Thyroid gland (tissue), 4 donors: ENCODE measurements around the gene SC5D. TPM values are rescaled to one million over a fixed set of nuclear protein-coding genes. Genes with fewer than 3 reads are reported as not detected.

Source experiments
- DNase-seq, 2 donors: peaks; one replicate each; pipeline ENCODE4 v3.0.0-alpha.2; 2019
- H3K27ac ChIP-seq, 3 donors: fragments of 200-600 bp; sonication (generic); 1 replicate in 2 of 3; 2 replicates in 1 of 3; pipeline ENCODE4 v1.5.1; 2016 to 2019; ENCODE audit warnings: mild to moderate bottlenecking in 1 of 3, moderate library complexity in 1 of 3
- H3K27me3 ChIP-seq: fragments of 200-600 bp; sonication (generic); one replicate; pipeline ENCODE4 v1.5.1; 2019
- H3K36me3 ChIP-seq, 2 donors: fragments of 200-600 bp; sonication (generic); one replicate each; pipeline ENCODE4 v1.5.1; 2016 to 2019
- H3K4me1 ChIP-seq, 2 donors: fragments of 200-600 bp; sonication (generic); one replicate each; pipeline ENCODE4 v1.5.1; 2017 to 2019
- H3K4me3 ChIP-seq, 3 donors: fragments of 200-600 bp; sonication (generic); replicated peaks in 1 of 3; 1 replicate in 2 of 3; 2 replicates in 1 of 3; pipeline ENCODE4 v1.5.1; 2016; ENCODE audit warnings: mild to moderate bottlenecking in 1 of 3
- H3K9me3 ChIP-seq: fragments of 200-600 bp; sonication (generic); one replicate; pipeline ENCODE4 v1.5.1; 2017
- CTCF ChIP-seq, 6 experiments: fragments of 200-600 bp in 3 of 6; fragments of 450-650 bp in 3 of 6; sonication (generic) in 3 of 6; IDR thresholded peaks; one replicate each; pipeline ENCODE4 v1.5.1; 2016 to 2019; ENCODE audit warnings: antibody characterized with exemption in 6 of 6, mild to moderate bottlenecking in 2 of 6, inconsistent platforms in 1 of 6, moderate library complexity in 1 of 6
- POLR2A ChIP-seq, 2 donors: fragments of 450-650 bp; IDR thresholded peaks; one replicate each; pipeline ENCODE4 v1.6.1; 2017; ENCODE audit warnings: antibody characterized with exemption in 2 of 2, mild to moderate bottlenecking in 2 of 2, moderate library complexity in 1 of 2
- WGBS, 2 donors: methylation state at CpG; one replicate each; pipeline ENCODE4 v1.1.5; 2017; 5-methylcytosine and 5-hydroxymethylcytosine counted together
- intact Hi-C: fragments of 100-400 bp; cut with DNase I; formaldehyde crosslinking; loops from one replicate; pipeline ENCODE4 v1.15.1; 2023
- total RNA-seq, 4 donors: library from RNA; depleted of rRNA; stranded (reverse); fragments of >200 nt; gene quantifications; one replicate each; pipeline ENCODE4 v1.2.3, GENCODE V29; 2016

SC5D gene
- total RNA-seq, 4 donors from 2014 or later = 37.2 to 68.9 (median 40.0) TPM

- Histone ChIP-seq H3K36me3 (no peaks in the 10 kb centered on the region), H3K27me3 (no peaks in the 10 kb centered on the region), H3K4me1 (no peaks in the 10 kb centered on the region), H3K27ac (no peak overlapping the region), H3K4me3 (no peak overlapping the region), H3K9me3 (no peaks in the 10 kb centered on the region)
- WGBS, 2 donors = 87 to 95% methylated on average over 2 of the region's 2 CpGs
- TF ChIP-seq CTCF (IDR thresholded peaks at IDR 0.05) = no peak
- no peak for TF ChIP-seq POLR2A (IDR thresholded peaks at IDR 0.05)
- DNase-seq = no peak
- intact Hi-C loops = no loop called here
Observed at GRCh38 chr11:121337078-121337477, 44.5 kb downstream of the SC5D start.

GRCh38 chr11:121337740-121338272, 45.2 kb downstream of the SC5D start:
- no peaks in the 10 kb centered on the region for H3K9me3 ChIP-seq
- H3K27ac ChIP-seq = no peak overlapping the region
- no peaks in the 10 kb centered on the region for H3K36me3 ChIP-seq
- intact Hi-C loops = no loop called here
- no peak overlapping the region for H3K4me3 ChIP-seq
- peak; percentile 16 to 32 for DNase-seq
- H3K4me1 ChIP-seq = no peaks in the 10 kb centered on the region
- no peak for TF ChIP-seq CTCF (IDR thresholded peaks at IDR 0.05)
- TF ChIP-seq POLR2A (IDR thresholded peaks at IDR 0.05) = no peak
- WGBS, 2 donors = 46 to 54% methylated on average over 6 of the region's 6 CpGs
- H3K27me3 ChIP-seq = no peaks in the 10 kb centered on the region

GRCh38 chr11:121338536-121338935, 46.0 kb downstream of the SC5D start:
- H3K36me3 ChIP-seq = no peaks in the 10 kb centered on the region
- 95 to 96% methylated on average over 11 of the region's 11 CpGs for WGBS, 2 donors
- no peak overlapping the region for H3K4me3 ChIP-seq
- TF ChIP-seq POLR2A (IDR thresholded peaks at IDR 0.05) (no peak), CTCF (IDR thresholded peaks at IDR 0.05) (no peak)
- no peaks in the 10 kb centered on the region for H3K4me1 ChIP-seq
- no peak overlapping the region for H3K27ac ChIP-seq
- H3K27me3 ChIP-seq = no peaks in the 10 kb centered on the region
- no peak for DNase-seq
- intact Hi-C loops = no loop called here
- H3K9me3 ChIP-seq = no peaks in the 10 kb centered on the region

- TF ChIP-seq CTCF (IDR thresholded peaks at IDR 0.05) (no peak), POLR2A (IDR thresholded peaks at IDR 0.05) (no peak)
- no peak overlapping the region for H3K27ac ChIP-seq
- no peaks in the 10 kb centered on the region for H3K9me3 ChIP-seq
- no peak for DNase-seq
- no peak overlapping the region for H3K4me3 ChIP-seq
- 81 to 82% methylated on average over 4 of the region's 4 CpGs for WGBS, 2 donors
- H3K4me1 ChIP-seq = no peaks in the 10 kb centered on the region
- H3K27me3 ChIP-seq = no peaks in the 10 kb centered on the region
- intact Hi-C loops = no loop called here
- H3K36me3 ChIP-seq = no peaks in the 10 kb centered on the region
Observed at GRCh38 chr11:121340032-121340580, 47.5 kb downstream of the SC5D start.

GRCh38 chr11:121341609-121342008, 49.0 kb downstream of the SC5D start:
- no peaks in the 10 kb centered on the region for H3K27me3 ChIP-seq
- H3K27ac ChIP-seq = no peak overlapping the region
- intact Hi-C loops = no loop called here
- H3K4me3 ChIP-seq = no peak overlapping the region
- TF ChIP-seq CTCF (IDR thresholded peaks at IDR 0.05) = no peak
- no peak for TF ChIP-seq POLR2A (IDR thresholded peaks at IDR 0.05)
- no peaks in the 10 kb centered on the region for H3K9me3 ChIP-seq
- DNase-seq = no peak
- H3K4me1 ChIP-seq = no peaks in the 10 kb centered on the region
- 88 to 90% methylated on average over 4 of the region's 4 CpGs for WGBS, 2 donors
- no peaks in the 10 kb centered on the region for H3K36me3 ChIP-seq
